WI38 (cell line): ENCODE data around the gene WBP2NL.

Source experiments
- H3K4me3 ChIP-seq: 2 replicates; pipeline ENCODE4 v1.5.1; 2011; ENCODE audit warnings: low read depth, mild to moderate bottlenecking, control low read depth, low read length
- CTCF ChIP-seq: IDR thresholded peaks from 2 replicates; pipeline ENCODE4 v1.5.1; 2012; ENCODE audit warnings: low read depth, mild to moderate bottlenecking, control low read depth, low read length

Gene WBP2NL

DNA sequence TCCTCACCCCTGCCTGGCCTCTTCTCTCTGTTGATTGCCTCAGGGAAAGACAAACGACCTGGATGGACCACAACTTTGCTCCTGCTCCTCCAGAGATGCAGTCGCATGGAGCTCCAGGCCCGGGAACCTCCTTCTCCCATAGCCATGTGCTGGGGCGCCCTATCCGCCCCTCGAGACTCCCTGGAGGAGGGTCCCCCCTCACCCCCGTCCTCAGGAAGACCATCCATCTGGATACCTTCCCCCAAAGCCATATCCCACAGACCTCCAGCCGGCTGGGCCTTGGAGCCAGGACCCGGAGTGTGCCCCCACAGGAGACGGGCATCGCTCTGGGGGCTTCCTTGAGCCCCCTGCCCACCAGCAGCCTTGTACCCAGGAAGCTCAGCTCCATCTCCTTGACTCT lies 27.2 kb upstream of the WBP2NL start:
- TF ChIP-seq CTCF, result no peak
- H3K4me3 ChIP-seq, result no peak overlapping the region

DNA sequence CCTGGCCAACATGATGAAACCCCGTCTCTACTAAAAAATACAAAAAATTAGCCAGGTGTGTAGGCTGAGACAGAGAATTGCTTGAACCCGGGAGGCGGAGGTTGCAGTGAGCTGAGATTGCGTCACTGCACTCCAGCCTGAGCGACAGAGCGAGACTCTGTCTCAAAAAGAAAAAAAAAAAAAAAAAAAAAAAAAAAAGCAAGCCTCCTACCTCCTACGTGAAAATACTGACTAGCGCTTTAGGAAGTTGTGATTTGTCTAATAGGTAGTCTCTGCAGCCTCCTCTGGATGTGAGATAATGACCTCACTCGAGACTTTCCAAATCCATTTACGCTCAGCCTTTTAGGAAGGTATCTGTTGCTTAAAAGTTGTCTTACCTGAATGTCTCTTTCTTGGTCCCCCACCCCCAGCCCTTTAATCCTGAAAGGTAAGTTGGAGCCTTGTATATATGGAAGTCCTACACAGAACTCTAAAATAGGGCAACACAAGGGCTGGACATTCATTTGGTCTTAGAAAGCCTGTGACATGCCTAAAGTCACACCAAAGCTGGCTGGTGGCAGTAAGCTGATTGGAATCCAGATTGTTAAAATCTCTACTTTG lies 23.8 kb upstream of the WBP2NL start:
- no peak for TF ChIP-seq CTCF

GRCh38 chr22:41975299-41976069 lies 23.1 kb upstream of the WBP2NL start:
- H3K4me3 ChIP-seq, result no peak overlapping the region
- no peak for TF ChIP-seq CTCF

More for the DNA sequence above, 23.8 kb upstream of the WBP2NL start:
- H3K4me3 ChIP-seq, result no peak overlapping the region

GRCh38 chr22:41976070-41976901 lies 22.3 kb upstream of the WBP2NL start:
- peak overlapping the region; percentile 44 for H3K4me3 ChIP-seq
- TF ChIP-seq CTCF, result no peak

- no peak for TF ChIP-seq CTCF
- peak overlapping the region; percentile 17; the same call in 1 of the 2 replicates for H3K4me3 ChIP-seq
Measured at GRCh38 chr22:41976961-41977566, 21.5 kb upstream of the WBP2NL start.

GRCh38 chr22:41978732-41979131 lies 19.9 kb upstream of the WBP2NL start:
- H3K4me3 ChIP-seq, result no peak overlapping the region
- no peak for TF ChIP-seq CTCF
